Renal cortical epithelial cell (primary cell): Measurements from ENCODE around the gene CNN2. TPM values are rescaled to one million over a fixed set of nuclear protein-coding genes. Genes with fewer than 3 reads are reported as not detected.

Source experiments
- DNase-seq: peaks from one replicate; pipeline ENCODE4 v3.0.0-alpha.2; 2011; ENCODE audit warnings: low read depth
- total RNA-seq: library from RNA; depleted of rRNA; stranded (reverse); fragments of >200 nt; gene quantifications from 2 replicates; pipeline ENCODE4 v1.2.3, GENCODE V29; 2014

The CNN2 gene
- total RNA-seq, 1 donor from 2014 or later, result 501 TPM

GRCh38 chr19:1049106-1049505 lies 22.7 kb downstream of the CNN2 start:
- no peak for DNase-seq

GRCh38 chr19:1049800-1050199 lies 23.4 kb downstream of the CNN2 start:
- no peak for DNase-seq

GRCh38 chr19:1050989-1051788 lies 24.8 kb downstream of the CNN2 start:
- DNase-seq, result no peak

- DNase-seq, result no peak
Observed at GRCh38 chr19:1051791-1052190, 25.4 kb downstream of the CNN2 start.

- no peak for DNase-seq
Observed at GRCh38 chr19:1052349-1052975, 26.1 kb downstream of the CNN2 start.

GRCh38 chr19:1053176-1054101 lies 27.0 kb downstream of the CNN2 start:
- DNase-seq, result no peak

- DNase-seq, result no peak
Observed at GRCh38 chr19:1054102-1055027, 28.0 kb downstream of the CNN2 start.

- no peak for DNase-seq
Observed at GRCh38 chr19:1055028-1055425, 28.6 kb downstream of the CNN2 start.

- no peak for DNase-seq
Observed at GRCh38 chr19:1055886-1056620, 29.6 kb downstream of the CNN2 start.

GRCh38 chr19:1057176-1057855 lies 30.9 kb downstream of the CNN2 start:
- peak; percentile 37 for DNase-seq

- no peak for DNase-seq
Observed at GRCh38 chr19:1058112-1058511, 31.7 kb downstream of the CNN2 start.

GRCh38 chr19:1060689-1061088 lies 34.3 kb downstream of the CNN2 start:
- DNase-seq, result no peak

GRCh38 chr19:1061987-1062386 lies 35.6 kb downstream of the CNN2 start:
- DNase-seq, result no peak

- no peak for DNase-seq
Observed at GRCh38 chr19:1062387-1063029, 36.1 kb downstream of the CNN2 start.

- DNase-seq, result no peak
Observed at GRCh38 chr19:1063030-1063908, 36.9 kb downstream of the CNN2 start.

GRCh38 chr19:1063909-1064660 lies 37.7 kb downstream of the CNN2 start:
- DNase-seq, result no peak
